HepG2 (cell line): ENCODE measurements around the gene TRPC4AP. TPM values are rescaled to one million over a fixed set of nuclear protein-coding genes. Genes with fewer than 3 reads are reported as not detected.

Source experiments
- ATF1 ChIP-seq: IDR thresholded peaks from 2 replicates; pipeline ENCODE4 v1.6.1; 2016; ENCODE audit warnings: mild to moderate bottlenecking, control low read depth
- BHLHE40 ChIP-seq: IDR thresholded peaks from 2 replicates; pipeline ENCODE4 v1.6.1; 2011; ENCODE audit warnings: low read length, improper control_type of control experiment
- CREB1 ChIP-seq, 2 experiments: fragments of 450-650 bp in 1 of 2; IDR thresholded peaks; 2 replicates each; pipeline ENCODE4 v1.6.1; 2016 to 2017; ENCODE audit warnings: control low read depth in 1 of 2, mild to moderate bottlenecking in 1 of 2, missing compliant biosample characterization in 1 of 2, missing genetic modification characterization in 1 of 2
- DPF2 ChIP-seq: sonication (generic); formaldehyde crosslinking; IDR thresholded peaks from 2 replicates; pipeline ENCODE4 v1.4.0; 2020; ENCODE audit warnings: mild to moderate bottlenecking, low read depth, missing genetic modification reagents, borderline replicate concordance
- FLYWCH1 ChIP-seq: sonication (generic); formaldehyde crosslinking; IDR thresholded peaks from 2 replicates; pipeline ENCODE4 v1.8.1; 2023; ENCODE audit warnings: mild to moderate bottlenecking, missing genetic modification reagents
- FOXO1 ChIP-seq: sonication (generic); formaldehyde crosslinking; IDR thresholded peaks from 2 replicates; pipeline ENCODE4 v1.4.0; 2020; ENCODE audit warnings: missing genetic modification reagents
- HNRNPL ChIP-seq: fragments of 200-400 bp; formaldehyde crosslinking; IDR thresholded peaks from 2 replicates; pipeline ENCODE4 v1.6.1; 2017; ENCODE audit warnings: mild to moderate bottlenecking, low read depth, low read length
- JUNB ChIP-seq: sonication (generic); formaldehyde crosslinking; IDR thresholded peaks from 2 replicates; pipeline ENCODE4 v1.8.0; 2022; ENCODE audit warnings: missing genetic modification reagents, mild to moderate bottlenecking, borderline replicate concordance
- KDM3A ChIP-seq: IDR thresholded peaks from 2 replicates; pipeline ENCODE4 v1.6.1; 2018; ENCODE audit warnings: low read depth, missing compliant biosample characterization
- KLF13 ChIP-seq: sonication (generic); formaldehyde crosslinking; IDR thresholded peaks from 2 replicates; pipeline ENCODE4 v1.4.0; 2020; ENCODE audit warnings: mild to moderate bottlenecking, missing genetic modification reagents
- MAFF ChIP-seq: IDR thresholded peaks from 2 replicates; pipeline ENCODE4 v1.6.1; 2011; ENCODE audit warnings: low read depth, low read length, improper control_type of control experiment
- NCOA2 ChIP-seq: sonication (generic); formaldehyde crosslinking; IDR thresholded peaks from 2 replicates; pipeline ENCODE4 v1.8.0; 2022; ENCODE audit warnings: inconsistent platforms
- NFYB ChIP-seq: sonication (generic); formaldehyde crosslinking; IDR thresholded peaks from 2 replicates; pipeline ENCODE4 v1.4.0; 2020; ENCODE audit warnings: missing genetic modification reagents
- RCOR2 ChIP-seq: IDR thresholded peaks from 2 replicates; pipeline ENCODE4 v1.6.1; 2016; ENCODE audit warnings: missing biosample characterization, missing genetic modification reagents
- RFX5 ChIP-seq: IDR thresholded peaks from 2 replicates; pipeline ENCODE4 v1.6.1; 2011; ENCODE audit warnings: low read depth, low read length, improper control_type of control experiment
- SOX5 ChIP-seq: IDR thresholded peaks from 2 replicates; pipeline ENCODE4 v1.6.1; 2016; ENCODE audit warnings: borderline replicate concordance
- STAT6 ChIP-seq: sonication (generic); formaldehyde crosslinking; IDR thresholded peaks from 2 replicates; pipeline ENCODE4 v1.4.0; 2020; ENCODE audit warnings: missing genetic modification reagents, mild to moderate bottlenecking, borderline replicate concordance
- XRCC5 ChIP-seq: fragments of 200-400 bp; formaldehyde crosslinking; optimal IDR thresholded peaks from 2 replicates; pipeline ENCODE3; 2017; ENCODE audit warnings: mild to moderate bottlenecking, low read length
- ZFX ChIP-seq: sonication (generic); formaldehyde crosslinking; IDR thresholded peaks from 2 replicates; pipeline ENCODE4 v1.4.0; 2020; ENCODE audit warnings: mild to moderate bottlenecking, low read depth, missing genetic modification reagents, moderate library complexity
- ZKSCAN8 ChIP-seq: IDR thresholded peaks from 2 replicates; pipeline ENCODE4 v1.6.1; 2016; ENCODE audit warnings: borderline replicate concordance, missing genetic modification reagents, missing compliant biosample characterization
- ZNF230 ChIP-seq: sonication (generic); formaldehyde crosslinking; IDR thresholded peaks from 2 replicates; pipeline ENCODE4 v1.4.0; 2020; ENCODE audit warnings: mild to moderate bottlenecking, missing genetic modification reagents
- ZNF329 ChIP-seq: sonication (generic); formaldehyde crosslinking; IDR thresholded peaks from 2 replicates; pipeline ENCODE4 v1.9.0; 2021; ENCODE audit warnings: low read depth, mild to moderate bottlenecking, missing genetic modification reagents
- ZNF501 ChIP-seq: sonication (generic); formaldehyde crosslinking; IDR thresholded peaks from 2 replicates; pipeline ENCODE4 v1.5.1; 2020; ENCODE audit warnings: mild to moderate bottlenecking, moderate library complexity, missing genetic modification reagents
- ZNF564 ChIP-seq: sonication (generic); formaldehyde crosslinking; IDR thresholded peaks from 2 replicates; pipeline ENCODE4 v1.8.1; 2023; ENCODE audit warnings: mild to moderate bottlenecking, missing genetic modification reagents
- ZNF572 ChIP-seq: sonication (generic); formaldehyde crosslinking; IDR thresholded peaks from 2 replicates; pipeline ENCODE4 v1.5.1; 2020; ENCODE audit warnings: mild to moderate bottlenecking, missing genetic modification reagents
- ZNF7 ChIP-seq: IDR thresholded peaks from 2 replicates; pipeline ENCODE4 v1.6.1; 2016; ENCODE audit warnings: missing biosample characterization, missing genetic modification reagents
- ZSCAN12 ChIP-seq: sonication (generic); formaldehyde crosslinking; IDR thresholded peaks from 2 replicates; pipeline ENCODE4 v1.9.0; 2021; ENCODE audit warnings: mild to moderate bottlenecking, missing genetic modification reagents
- polyA plus RNA-seq, 8 experiments: library from polyadenylated mRNA; depleted of rRNA in 3 of 8; stranded (reverse) in 7 of 8; unstranded in 1 of 8; fragments of >200 nt; fragmentation: Illumina TruSeq in 4 of 8; extraction: Trizol in 4 of 8; gene quantifications; 2 replicates each; pipeline versions ENCODE4 v1.2.1 to v1.2.3, GENCODE V29; 2011 to 2016; ENCODE audit warnings: low read depth in 4 of 8, missing spikeins in 1 of 8, mixed read lengths in 1 of 8; ENCODE audit not compliant: insufficient read depth in 1 of 8
- total RNA-seq, 5 experiments: library from RNA; depleted of rRNA; stranded (reverse); fragments of >200 nt; fragmentation: Illumina TruSeq; extraction: Trizol; gene quantifications; 2 replicates each; pipeline ENCODE4 v1.2.3, GENCODE V29; 2016; ENCODE audit warnings: low read depth in 1 of 5
- TF ChIP-seq, protein P1 (sequence below): sonication (generic); formaldehyde crosslinking; IDR thresholded peaks from 2 replicates; pipeline ENCODE4 v1.8.1; 2023; ENCODE audit warnings: missing genetic modification reagents, inconsistent platforms, borderline replicate concordance
- TF ChIP-seq, protein P2 (sequence below): sonication (generic); formaldehyde crosslinking; IDR thresholded peaks from 2 replicates; pipeline ENCODE4 v1.8.0; 2023; ENCODE audit warnings: mild to moderate bottlenecking, missing genetic modification reagents

TRPC4AP gene
- total and polyA plus RNA-seq, 2 of the 13 experiments (the other 11 are each of a cell fraction or from before 2014, with no cell fraction given) = 136 to 137 TPM

GRCh38 chr20:35129647-35130069 lies 37.1 kb upstream of the TRPC4AP start (continued):
- no peak for TF ChIP-seq FOXO1 (CRISPR knock-in tag)
- TF ChIP-seq RCOR2 (CRISPR knock-in tag) = peak; percentile 40; the same call in 1 of the 2 replicates
- TF ChIP-seq STAT6 = no peak
- no peak for TF ChIP-seq ATF1 (CRISPR knock-in tag)
- no peak for TF ChIP-seq RFX5
- TF ChIP-seq KLF13 = no peak
- TF ChIP-seq DPF2 (CRISPR knock-in tag) = no peak
- no peak for TF ChIP-seq ZNF564
- 0 out of 2 replicates have a peak, but pooled peaks have one; percentile 27 for TF ChIP-seq KDM3A
- TF ChIP-seq SOX5 (CRISPR knock-in tag) = peak; percentile 54; the same call in 1 of the 2 replicates
- TF ChIP-seq ZNF572 (CRISPR knock-in tag) = no peak
- no peak for TF ChIP-seq ZNF230
- no peak for TF ChIP-seq ZSCAN12
- no peak for TF ChIP-seq XRCC5
- 0 out of 2 replicates have a peak, but pooled peaks have one; percentile 15 for TF ChIP-seq MAFF
- TF ChIP-seq, protein P1, sequence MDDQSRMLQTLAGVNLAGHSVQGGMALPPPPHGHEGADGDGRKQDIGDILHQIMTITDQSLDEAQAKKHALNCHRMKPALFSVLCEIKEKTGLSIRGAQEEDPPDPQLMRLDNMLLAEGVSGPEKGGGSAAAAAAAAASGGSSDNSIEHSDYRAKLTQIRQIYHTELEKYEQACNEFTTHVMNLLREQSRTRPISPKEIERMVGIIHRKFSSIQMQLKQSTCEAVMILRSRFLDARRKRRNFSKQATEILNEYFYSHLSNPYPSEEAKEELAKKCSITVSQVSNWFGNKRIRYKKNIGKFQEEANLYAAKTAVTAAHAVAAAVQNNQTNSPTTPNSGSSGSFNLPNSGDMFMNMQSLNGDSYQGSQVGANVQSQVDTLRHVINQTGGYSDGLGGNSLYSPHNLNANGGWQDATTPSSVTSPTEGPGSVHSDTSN (CRISPR knock-in tag) = no peak
- TF ChIP-seq CREB1 (IDR thresholded peaks at IDR 0.05) = peak; percentile 9; the same call in 1 of the 2 replicates
- TF ChIP-seq CREB1 (CRISPR knock-in tag; IDR thresholded peaks at IDR 0.05) = no peak
- TF ChIP-seq ZNF329 (CRISPR knock-in tag) = no peak
- TF ChIP-seq NCOA2 = 0 out of 2 replicates have a peak, but pooled peaks have one; percentile 38
- TF ChIP-seq ZKSCAN8 (CRISPR knock-in tag) = peak; percentile 64; the same call in 1 of the 2 replicates
- no peak for TF ChIP-seq ZNF501
- TF ChIP-seq, protein P2, sequence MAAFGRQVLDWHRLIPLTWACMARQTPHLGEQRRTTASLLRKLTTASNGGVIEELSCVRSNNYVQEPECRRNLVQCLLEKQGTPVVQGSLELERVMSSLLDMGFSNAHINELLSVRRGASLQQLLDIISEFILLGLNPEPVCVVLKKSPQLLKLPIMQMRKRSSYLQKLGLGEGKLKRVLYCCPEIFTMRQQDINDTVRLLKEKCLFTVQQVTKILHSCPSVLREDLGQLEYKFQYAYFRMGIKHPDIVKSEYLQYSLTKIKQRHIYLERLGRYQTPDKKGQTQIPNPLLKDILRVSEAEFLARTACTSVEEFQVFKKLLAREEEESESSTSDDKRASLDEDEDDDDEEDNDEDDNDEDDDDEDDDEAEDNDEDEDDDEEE (CRISPR knock-in tag) = no peak
- TF ChIP-seq ZFX (CRISPR knock-in tag) = no peak
- 0 out of 2 replicates have a peak, but pooled peaks have one; percentile 23 for TF ChIP-seq BHLHE40
- no peak for TF ChIP-seq NFYB (CRISPR knock-in tag)
- TF ChIP-seq HNRNPL = no peak
- TF ChIP-seq JUNB (CRISPR knock-in tag) = peak; percentile 40; the same call in 1 of the 2 replicates
- peak; percentile 70; the same call in 1 of the 2 replicates for TF ChIP-seq ZNF7 (CRISPR knock-in tag)
- no peak for TF ChIP-seq FLYWCH1 (CRISPR knock-in tag)
